ENCODE data around the gene SLC9A3.

DNA sequence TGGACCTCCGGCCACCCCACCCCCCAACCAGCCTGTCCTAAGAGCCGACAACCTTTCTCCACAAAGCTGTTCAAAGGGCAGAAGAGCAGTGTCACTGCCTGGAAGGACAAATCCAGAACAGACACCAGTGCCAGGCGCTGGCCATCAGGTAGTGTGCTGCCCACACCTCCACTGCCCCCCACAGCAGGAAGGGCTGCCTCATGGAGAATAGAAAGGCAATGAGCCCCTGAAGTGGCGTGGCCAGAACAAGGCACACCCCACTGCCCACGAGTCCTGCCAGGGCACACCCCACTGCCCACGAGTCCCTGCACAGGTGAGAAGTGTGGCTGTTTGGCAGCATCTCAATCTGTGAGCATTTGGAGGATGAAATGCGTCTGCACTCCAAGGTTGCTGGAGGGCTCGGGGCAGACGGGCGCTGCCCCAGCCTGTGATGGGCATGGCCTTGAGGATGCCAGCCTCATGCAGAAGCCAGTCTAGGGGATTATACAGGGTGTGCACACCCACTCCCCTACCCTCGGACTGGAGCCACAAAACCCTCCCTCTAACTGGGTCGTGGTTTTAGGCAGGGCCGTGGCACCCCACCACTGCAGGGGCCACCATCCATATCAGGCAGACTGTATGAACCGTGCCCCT lies 2.3 kb upstream of the SLC9A3 start:
- TF ChIP-seq, protein P1, sequence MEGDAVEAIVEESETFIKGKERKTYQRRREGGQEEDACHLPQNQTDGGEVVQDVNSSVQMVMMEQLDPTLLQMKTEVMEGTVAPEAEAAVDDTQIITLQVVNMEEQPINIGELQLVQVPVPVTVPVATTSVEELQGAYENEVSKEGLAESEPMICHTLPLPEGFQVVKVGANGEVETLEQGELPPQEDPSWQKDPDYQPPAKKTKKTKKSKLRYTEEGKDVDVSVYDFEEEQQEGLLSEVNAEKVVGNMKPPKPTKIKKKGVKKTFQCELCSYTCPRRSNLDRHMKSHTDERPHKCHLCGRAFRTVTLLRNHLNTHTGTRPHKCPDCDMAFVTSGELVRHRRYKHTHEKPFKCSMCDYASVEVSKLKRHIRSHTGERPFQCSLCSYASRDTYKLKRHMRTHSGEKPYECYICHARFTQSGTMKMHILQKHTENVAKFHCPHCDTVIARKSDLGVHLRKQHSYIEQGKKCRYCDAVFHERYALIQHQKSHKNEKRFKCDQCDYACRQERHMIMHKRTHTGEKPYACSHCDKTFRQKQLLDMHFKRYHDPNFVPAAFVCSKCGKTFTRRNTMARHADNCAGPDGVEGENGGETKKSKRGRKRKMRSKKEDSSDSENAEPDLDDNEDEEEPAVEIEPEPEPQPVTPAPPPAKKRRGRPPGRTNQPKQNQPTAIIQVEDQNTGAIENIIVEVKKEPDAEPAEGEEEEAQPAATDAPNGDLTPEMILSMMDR (IDR thresholded peaks at IDR 0.05), result no peak
- no peak for TF ChIP-seq EP300 (IDR thresholded peaks at IDR 0.05)
- no peak for TF ChIP-seq POLR2A (IDR thresholded peaks at IDR 0.05)
